SK-N-SH treated with all-trans-retinoic acid at 6 μM for 48 hours (cell line): Measurements from ENCODE around the gene KASH5.

Source experiments
- ATAC-seq: fragments of 200-7000 bp; cut with Tn5 transposase; 3 replicates; pipeline ENCODE4 v1.9.1; 2020; ENCODE audit warnings: mild to moderate bottlenecking, moderate library complexity
- ARNTL ChIP-seq: fragments of 450-650 bp; formaldehyde crosslinking; IDR thresholded peaks from 2 replicates; pipeline ENCODE4 v1.5.0; 2020; ENCODE audit warnings: low read depth, mild to moderate bottlenecking, moderate library complexity, borderline replicate concordance
- BACH2 ChIP-seq: fragments of 250-450 bp; sonication (Bioruptor Pico); IDR thresholded peaks from 2 replicates; pipeline ENCODE4 v1.9.0; 2021; ENCODE audit warnings: mild to moderate bottlenecking, borderline replicate concordance
- CREB5 ChIP-seq: fragments of 250-450 bp; sonication (Bioruptor Pico); IDR thresholded peaks from 2 replicates; pipeline ENCODE4 v1.5.1; 2020; ENCODE audit warnings: low read depth, mild to moderate bottlenecking, moderate library complexity
- CSDC2 ChIP-seq: fragments of 250-450 bp; sonication (Bioruptor Pico); IDR thresholded peaks from 2 replicates; pipeline ENCODE4 v1.5.0; 2020; ENCODE audit warnings: mild to moderate bottlenecking, moderate library complexity
- CSRNP3 ChIP-seq: fragments of 250-450 bp; sonication (Bioruptor Pico); IDR thresholded peaks from 2 replicates; pipeline ENCODE4 v1.5.1; 2021; ENCODE audit warnings: mild to moderate bottlenecking, moderate library complexity
- ESRRG ChIP-seq: fragments of 250-450 bp; sonication (Bioruptor Pico); IDR thresholded peaks from 2 replicates; pipeline ENCODE4 v1.6.1; 2021; ENCODE audit warnings: mild to moderate bottlenecking
- GLIS3 ChIP-seq: fragments of 250-450 bp; sonication (Bioruptor Pico); IDR thresholded peaks from 2 replicates; pipeline ENCODE4 v1.5.0; 2020; ENCODE audit warnings: mild to moderate bottlenecking, moderate library complexity
- ISL1 ChIP-seq: fragments of 250-450 bp; sonication (Bioruptor Pico); IDR thresholded peaks from 2 replicates; pipeline ENCODE4 v2.1.2; 2022; ENCODE audit warnings: mild to moderate bottlenecking, moderate library complexity
- OSR1 ChIP-seq: fragments of 250-450 bp; sonication (Bioruptor Pico); IDR thresholded peaks from 2 replicates; pipeline ENCODE4 v1.8.0; 2022; ENCODE audit warnings: moderate library complexity, mild to moderate bottlenecking, inconsistent platforms
- PATZ1 ChIP-seq: fragments of 250-450 bp; sonication (Bioruptor Pico); IDR thresholded peaks from 2 replicates; pipeline ENCODE4 v1.8.0; 2020; ENCODE audit warnings: mild to moderate bottlenecking, moderate library complexity, borderline replicate concordance
- POU6F1 ChIP-seq: fragments of 250-450 bp; sonication (Bioruptor Pico); IDR thresholded peaks from 2 replicates; pipeline ENCODE4 v1.8.0; 2021; ENCODE audit warnings: low read depth, mild to moderate bottlenecking, moderate library complexity, borderline replicate concordance
- PPARA ChIP-seq: fragments of 250-450 bp; sonication (Bioruptor Pico); IDR thresholded peaks from 2 replicates; pipeline ENCODE4 v1.5.0; 2020; ENCODE audit warnings: mild to moderate bottlenecking, borderline replicate concordance
- RARB ChIP-seq: fragments of 250-450 bp; sonication (Bioruptor Pico); IDR thresholded peaks from 2 replicates; pipeline ENCODE4 v1.8.0; 2021; ENCODE audit warnings: mild to moderate bottlenecking, moderate library complexity
- SNAI2 ChIP-seq: fragments of 250-450 bp; sonication (Bioruptor Pico); IDR thresholded peaks from 2 replicates; pipeline ENCODE4 v1.5.0; 2020; ENCODE audit warnings: mild to moderate bottlenecking, moderate library complexity
- TCF4 ChIP-seq: fragments of 250-450 bp; sonication (Bioruptor Pico); IDR thresholded peaks from 2 replicates; pipeline ENCODE4 v1.8.0; 2021; ENCODE audit warnings: mild to moderate bottlenecking, moderate library complexity, borderline replicate concordance
- TSHZ2 ChIP-seq: fragments of 250-450 bp; sonication (Bioruptor Pico); IDR thresholded peaks from 2 replicates; pipeline ENCODE4 v1.5.0; 2020; ENCODE audit warnings: mild to moderate bottlenecking, moderate library complexity
- ZC3H10 ChIP-seq: fragments of 250-450 bp; sonication (Bioruptor Pico); IDR thresholded peaks from 2 replicates; pipeline ENCODE4 v1.5.1; 2021; ENCODE audit warnings: mild to moderate bottlenecking, moderate library complexity
- ZFP3 ChIP-seq: fragments of 250-450 bp; sonication (Bioruptor Pico); IDR thresholded peaks from 2 replicates; pipeline ENCODE4 v1.5.0; 2020; ENCODE audit warnings: mild to moderate bottlenecking, moderate library complexity
- ZFP30 ChIP-seq: fragments of 450-650 bp; formaldehyde crosslinking; IDR thresholded peaks from 2 replicates; pipeline ENCODE4 v1.5.0; 2022; ENCODE audit warnings: mild to moderate bottlenecking, moderate library complexity
- ZNF565 ChIP-seq: fragments of 450-650 bp; formaldehyde crosslinking; conservative IDR thresholded peaks from 2 replicates; pipeline ENCODE4 v1.5.0; 2020; ENCODE audit warnings: low read depth, mild to moderate bottlenecking, moderate library complexity
- ZNF70 ChIP-seq: fragments of 450-650 bp; formaldehyde crosslinking; IDR thresholded peaks from 2 replicates; pipeline ENCODE4 v1.5.0; 2020; ENCODE audit warnings: mild to moderate bottlenecking, moderate library complexity
- ZNF8 ChIP-seq: fragments of 450-650 bp; formaldehyde crosslinking; IDR thresholded peaks from 2 replicates; pipeline ENCODE4 v1.5.0; 2020; ENCODE audit warnings: mild to moderate bottlenecking, moderate library complexity

The KASH5 gene

GRCh38 chr19:49407482-49408015, 19.5 kb downstream of the KASH5 start (continued):
- TF ChIP-seq ISL1 (no peak), CSRNP3 (CRISPR knock-in tag) (no peak), ZFP3 (CRISPR knock-in tag) (no peak), OSR1 (CRISPR knock-in tag) (no peak)

- no peak for TF ChIP-seq ZC3H10 (CRISPR knock-in tag)
- no peak for ATAC-seq
These were observed 20.9 kb downstream of the KASH5 start for GRCh38 chr19:49408816-49409440.

- TF ChIP-seq CSDC2 (CRISPR knock-in tag), result no peak
- no peak for TF ChIP-seq ARNTL (CRISPR knock-in tag)
- no peak for TF ChIP-seq PPARA (CRISPR knock-in tag)
- no peak for TF ChIP-seq ISL1
- TF ChIP-seq ESRRG (CRISPR knock-in tag), result no peak
- TF ChIP-seq ZNF70, result no peak
- no peak for TF ChIP-seq ZFP3 (CRISPR knock-in tag)
- no peak for TF ChIP-seq ZNF565 (CRISPR knock-in tag)
- no peak for TF ChIP-seq ZFP30 (CRISPR knock-in tag)
- no peak for TF ChIP-seq ZNF8
- TF ChIP-seq ZC3H10 (CRISPR knock-in tag), result no peak
- no peak for TF ChIP-seq TCF4 (CRISPR knock-in tag)
- no peak for TF ChIP-seq POU6F1 (CRISPR knock-in tag)
- no peak for ATAC-seq
These were observed 21.5 kb downstream of the KASH5 start for GRCh38 chr19:49409441-49410029.

- ATAC-seq, result no peak
- TF ChIP-seq TCF4 (CRISPR knock-in tag) (no peak), RARB (CRISPR knock-in tag) (no peak), SNAI2 (no peak), ISL1 (no peak), CREB5 (no peak), PATZ1 (CRISPR knock-in tag) (no peak), ZC3H10 (CRISPR knock-in tag) (no peak), OSR1 (CRISPR knock-in tag) (no peak), ZNF565 (CRISPR knock-in tag) (no peak), BACH2 (no peak), ZNF8 (no peak), CSDC2 (CRISPR knock-in tag) (no peak), ESRRG (CRISPR knock-in tag) (no peak), TSHZ2 (CRISPR knock-in tag) (no peak), GLIS3 (CRISPR knock-in tag) (no peak), CSRNP3 (CRISPR knock-in tag) (no peak), ZNF70 (no peak), ZFP3 (CRISPR knock-in tag) (no peak), ARNTL (CRISPR knock-in tag) (no peak)
These were observed 23.8 kb downstream of the KASH5 start for GRCh38 chr19:49411681-49412326.
